Fibroblast of the aortic adventitia (primary cell): ENCODE results near the gene TDRD12. TPM values are rescaled to one million over a fixed set of nuclear protein-coding genes. Genes with fewer than 3 reads are reported as not detected.
"Not testable (repeated sequence)": the region's sequence is repeated elsewhere in the genome, so short reads cannot be mapped to it uniquely, and the experiment has no call there.

Experiments used
- DNase-seq: peaks from one replicate; pipeline ENCODE4 v3.0.0-alpha.2; 2010; ENCODE audit warnings: low read depth
- H3K4me3 ChIP-seq: 2 replicates; pipeline ENCODE4 v1.5.1; 2011; ENCODE audit warnings: low read depth, mild to moderate bottlenecking, control low read depth, low read length, moderate library complexity
- total RNA-seq: library from RNA; depleted of rRNA; stranded (reverse); fragments of >200 nt; gene quantifications from 2 replicates; pipeline ENCODE4 v1.2.3, GENCODE V29; 2012; ENCODE audit warnings: low replicate concordance
- TF ChIP-seq, protein P1 (sequence below): IDR thresholded peaks from 2 replicates; pipeline ENCODE4 v1.5.1; 2011; ENCODE audit warnings: mild to moderate bottlenecking, low read length, control low read depth, inconsistent platforms; ENCODE audit not compliant: insufficient read depth

TDRD12 gene
- total RNA-seq, 1 donor = 0.36 TPM

DNA sequence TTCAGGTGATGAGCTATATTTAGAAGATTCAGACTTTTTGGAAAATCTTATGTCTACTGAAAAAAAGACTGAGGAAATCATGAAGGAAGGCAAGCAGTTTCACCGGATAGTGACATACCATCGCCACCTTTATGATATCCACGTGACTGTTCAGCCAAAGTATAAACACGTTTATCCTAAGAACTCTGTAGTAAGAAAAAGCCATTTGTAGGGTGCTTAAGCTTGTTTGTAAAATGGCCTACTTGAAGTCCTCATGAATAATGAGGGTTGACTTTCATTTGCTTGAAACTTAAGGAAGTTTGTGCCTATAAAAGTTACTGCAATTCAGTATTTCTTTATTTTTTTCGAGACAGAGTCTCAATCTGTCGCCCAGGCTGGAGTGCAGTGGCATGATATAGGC, 7.8 kb upstream of the TDRD12 start:
- no peak for DNase-seq
- TF ChIP-seq, protein P1, sequence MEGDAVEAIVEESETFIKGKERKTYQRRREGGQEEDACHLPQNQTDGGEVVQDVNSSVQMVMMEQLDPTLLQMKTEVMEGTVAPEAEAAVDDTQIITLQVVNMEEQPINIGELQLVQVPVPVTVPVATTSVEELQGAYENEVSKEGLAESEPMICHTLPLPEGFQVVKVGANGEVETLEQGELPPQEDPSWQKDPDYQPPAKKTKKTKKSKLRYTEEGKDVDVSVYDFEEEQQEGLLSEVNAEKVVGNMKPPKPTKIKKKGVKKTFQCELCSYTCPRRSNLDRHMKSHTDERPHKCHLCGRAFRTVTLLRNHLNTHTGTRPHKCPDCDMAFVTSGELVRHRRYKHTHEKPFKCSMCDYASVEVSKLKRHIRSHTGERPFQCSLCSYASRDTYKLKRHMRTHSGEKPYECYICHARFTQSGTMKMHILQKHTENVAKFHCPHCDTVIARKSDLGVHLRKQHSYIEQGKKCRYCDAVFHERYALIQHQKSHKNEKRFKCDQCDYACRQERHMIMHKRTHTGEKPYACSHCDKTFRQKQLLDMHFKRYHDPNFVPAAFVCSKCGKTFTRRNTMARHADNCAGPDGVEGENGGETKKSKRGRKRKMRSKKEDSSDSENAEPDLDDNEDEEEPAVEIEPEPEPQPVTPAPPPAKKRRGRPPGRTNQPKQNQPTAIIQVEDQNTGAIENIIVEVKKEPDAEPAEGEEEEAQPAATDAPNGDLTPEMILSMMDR = no peak
- no peak overlapping the region for H3K4me3 ChIP-seq

GRCh38 chr19:32716203-32716602, 3.4 kb upstream of the TDRD12 start:
- not testable (repeated sequence) for DNase-seq, H3K4me3 ChIP-seq

DNA sequence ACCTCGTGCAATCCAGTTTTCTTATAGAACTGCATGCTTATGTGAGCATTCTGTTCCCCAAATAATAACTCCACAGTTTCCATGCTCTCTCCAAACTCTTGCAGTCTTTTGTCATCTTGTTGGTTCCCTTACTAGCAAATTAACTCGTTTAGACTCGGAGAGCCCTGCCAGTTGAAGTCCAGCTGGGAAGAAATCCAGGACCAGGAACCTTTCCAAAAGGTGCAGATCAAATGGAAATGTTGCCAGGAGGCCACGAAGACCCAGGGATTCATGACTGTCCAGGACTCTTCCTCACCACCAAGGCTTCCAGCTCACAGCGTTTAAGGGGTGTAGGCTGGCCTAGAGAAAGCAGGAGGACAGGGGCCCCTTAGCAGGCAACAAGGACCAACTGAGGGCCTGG, 2.1 kb upstream of the TDRD12 start:
- TF ChIP-seq, protein P1 = no peak
- no peak for DNase-seq
- H3K4me3 ChIP-seq = no peak overlapping the region

GRCh38 chr19:32718286-32718685, 1.3 kb upstream of the TDRD12 start:
- no peak for DNase-seq

DNA sequence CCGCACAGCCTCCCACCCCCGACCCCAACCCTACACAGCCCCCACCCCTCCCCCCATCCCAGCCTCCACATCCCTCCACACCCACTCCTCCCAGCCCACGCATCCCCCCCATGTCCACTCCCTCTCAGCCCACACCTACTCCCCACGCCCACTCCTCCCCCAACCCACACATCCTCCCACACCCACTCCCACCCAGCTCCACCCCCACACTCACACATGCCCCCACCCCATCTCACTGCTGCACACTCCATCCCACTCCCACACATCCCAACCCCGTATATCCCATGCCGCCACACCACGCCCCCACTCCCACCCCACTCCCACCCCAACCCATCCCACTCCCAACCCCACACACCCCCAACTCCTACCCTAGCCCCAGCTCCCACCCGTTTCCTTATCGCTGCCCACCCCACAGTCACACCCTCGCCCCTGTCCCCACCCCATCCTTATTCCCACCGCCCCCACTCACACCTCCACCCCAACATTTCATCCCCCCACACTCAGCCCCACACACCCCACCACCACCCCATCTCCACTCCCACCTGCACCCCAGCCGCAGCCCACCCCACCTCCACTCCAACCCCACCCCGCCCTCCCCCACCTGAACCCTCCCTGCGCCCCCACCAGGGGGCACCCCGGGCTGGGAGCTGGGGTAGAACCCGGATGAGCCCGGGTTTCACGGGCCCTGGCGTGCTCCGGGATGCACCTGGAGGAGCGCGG, 809 bp downstream of the TDRD12 start:
- no peak for DNase-seq
- TF ChIP-seq, protein P1 = no peak
- no peak overlapping the region for H3K4me3 ChIP-seq

More at GRCh38 chr19:32718286-32718685, 1.3 kb upstream of the TDRD12 start:
- TF ChIP-seq, protein P1 = no peak
- H3K4me3 ChIP-seq = no peak overlapping the region

DNA sequence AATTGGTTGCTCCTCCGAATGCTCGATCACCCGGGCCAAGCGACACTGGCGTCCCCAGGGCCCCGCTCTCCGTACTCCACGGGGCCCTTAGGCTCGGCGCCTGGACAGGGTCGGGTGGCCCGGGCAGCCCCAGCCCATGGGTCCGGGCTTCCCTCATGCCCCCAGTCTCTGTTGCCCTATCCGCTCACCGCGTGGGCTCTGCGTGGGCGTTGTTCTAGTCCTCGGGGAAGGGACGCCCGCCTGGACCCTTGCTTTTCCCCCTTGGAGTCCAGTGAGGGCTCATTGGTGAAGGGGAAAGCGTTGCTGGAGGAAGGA, 1.3 kb downstream of the TDRD12 start:
- no peak overlapping the region for H3K4me3 ChIP-seq
- no peak for DNase-seq
- TF ChIP-seq, protein P1 = no peak

DNA sequence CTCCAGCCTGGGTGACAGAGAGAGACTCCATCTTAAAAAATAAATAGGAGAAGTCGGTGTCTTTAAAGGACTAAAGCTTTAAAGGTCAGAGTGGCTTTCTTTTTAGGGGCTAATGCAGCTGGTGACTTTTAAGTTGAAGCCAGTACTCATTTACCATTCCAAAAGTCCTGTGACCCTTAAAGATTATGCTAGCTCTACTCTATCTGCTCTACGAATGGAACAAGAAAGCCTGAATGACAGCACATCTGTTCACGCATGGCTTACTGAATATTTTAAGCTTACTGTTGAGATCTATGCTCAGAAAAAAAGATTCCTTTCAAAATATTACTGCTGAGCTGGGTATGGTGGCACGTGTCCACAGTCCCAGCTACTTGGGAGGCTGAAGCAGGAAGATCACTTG, 16.4 kb downstream of the TDRD12 start:
- no peak for DNase-seq
- TF ChIP-seq, protein P1 = no peak
- H3K4me3 ChIP-seq = no peak overlapping the region
